DOHH2 (cell line): ENCODE results near the gene NEK8.

Experiments
- EZH2phosphoT487 ChIP-seq: fragments of 200-600 bp; sonication (generic); IDR thresholded peaks from 2 replicates; pipeline ENCODE4 v1.6.1; 2017; ENCODE audit warnings: borderline replicate concordance, mild to moderate bottlenecking, antibody characterized with exemption, low read length, moderate library complexity, mixed read lengths
- TF ChIP-seq, protein P1 (sequence below): fragments of 200-600 bp; sonication (generic); IDR thresholded peaks from one replicate; pipeline ENCODE4 v1.5.1; 2014; ENCODE audit warnings: antibody characterized with exemption, mild to moderate bottlenecking, low read depth, low read length; ENCODE audit not compliant: poor library complexity, severe bottlenecking

DNA sequence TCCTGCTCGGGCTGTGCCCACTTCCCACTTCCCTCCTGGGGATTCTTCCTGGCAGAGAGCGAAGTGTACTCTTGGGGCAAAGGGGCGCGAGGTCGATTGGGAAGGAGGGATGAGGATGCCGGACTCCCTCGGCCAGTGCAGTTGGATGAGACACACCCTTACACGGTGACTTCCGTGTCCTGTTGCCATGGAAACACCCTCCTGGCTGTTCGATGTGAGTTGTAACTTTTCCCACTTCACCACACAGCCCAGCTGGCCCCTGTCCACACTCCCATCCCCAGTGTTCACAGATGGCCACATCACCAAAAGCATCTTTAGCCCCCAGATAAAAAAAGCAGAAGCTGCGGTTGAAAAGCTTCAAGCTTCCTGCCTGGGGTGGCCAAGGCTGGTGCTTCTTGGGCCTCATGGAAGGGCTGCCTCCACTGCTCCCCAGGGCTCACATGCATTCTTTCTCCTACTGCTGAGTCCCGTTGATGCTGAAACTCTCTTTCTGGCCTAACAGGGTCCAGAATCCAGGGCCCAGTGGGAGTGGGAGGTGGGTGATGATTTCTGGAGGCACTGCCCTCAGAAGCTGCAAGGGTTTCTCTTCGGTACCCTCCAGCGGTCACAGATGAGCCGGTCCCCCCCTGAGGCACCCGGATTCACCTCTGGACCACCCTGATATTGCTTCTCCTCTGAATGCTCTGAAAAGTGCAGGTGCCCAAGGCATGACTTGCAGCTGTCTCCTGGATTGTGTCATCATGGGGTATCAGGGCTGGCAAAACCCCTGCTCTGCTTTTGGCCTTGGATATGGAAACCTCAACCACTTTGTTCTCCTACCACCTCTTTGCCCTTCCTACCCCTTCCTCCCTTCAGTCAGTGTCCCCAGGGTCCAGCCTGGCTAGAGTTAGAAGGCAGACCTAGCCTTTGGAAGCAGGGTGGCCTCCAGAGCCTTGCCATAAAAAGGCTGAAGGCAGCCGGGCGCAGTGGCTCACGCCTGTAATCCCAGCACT lies 13.1 kb downstream of the NEK8 start:
- TF ChIP-seq, protein P1, sequence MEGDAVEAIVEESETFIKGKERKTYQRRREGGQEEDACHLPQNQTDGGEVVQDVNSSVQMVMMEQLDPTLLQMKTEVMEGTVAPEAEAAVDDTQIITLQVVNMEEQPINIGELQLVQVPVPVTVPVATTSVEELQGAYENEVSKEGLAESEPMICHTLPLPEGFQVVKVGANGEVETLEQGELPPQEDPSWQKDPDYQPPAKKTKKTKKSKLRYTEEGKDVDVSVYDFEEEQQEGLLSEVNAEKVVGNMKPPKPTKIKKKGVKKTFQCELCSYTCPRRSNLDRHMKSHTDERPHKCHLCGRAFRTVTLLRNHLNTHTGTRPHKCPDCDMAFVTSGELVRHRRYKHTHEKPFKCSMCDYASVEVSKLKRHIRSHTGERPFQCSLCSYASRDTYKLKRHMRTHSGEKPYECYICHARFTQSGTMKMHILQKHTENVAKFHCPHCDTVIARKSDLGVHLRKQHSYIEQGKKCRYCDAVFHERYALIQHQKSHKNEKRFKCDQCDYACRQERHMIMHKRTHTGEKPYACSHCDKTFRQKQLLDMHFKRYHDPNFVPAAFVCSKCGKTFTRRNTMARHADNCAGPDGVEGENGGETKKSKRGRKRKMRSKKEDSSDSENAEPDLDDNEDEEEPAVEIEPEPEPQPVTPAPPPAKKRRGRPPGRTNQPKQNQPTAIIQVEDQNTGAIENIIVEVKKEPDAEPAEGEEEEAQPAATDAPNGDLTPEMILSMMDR = no peak
- TF ChIP-seq EZH2phosphoT487 = no peak
